ENCODE measurements around the gene PRKCA. TPM values are rescaled to one million over a fixed set of nuclear protein-coding genes. Genes with fewer than 3 reads are reported as not detected.

PRKCA gene
- total and polyA plus RNA-seq, 2 donors (not counting 3 experiments of a cell fraction or from before 2014, with no cell fraction given): 7.5 to 34.2 TPM

GRCh38 chr17:66755944-66756290, 453.5 kb downstream of the PRKCA start:
- H3K4me2 ChIP-seq (ENCODE audit: insufficient read depth, low read length): no peak overlapping the region
- no peak overlapping the region for H3K27ac ChIP-seq (ENCODE audit: insufficient read depth, low read depth, low read length)
- no peak overlapping the region for H3K4me3 ChIP-seq (replicated peaks in 1 of 3; ENCODE audit: insufficient read depth in 1 of 3, low read depth in 1 of 3, low read length in 3 of 3)
- no peak overlapping the region for H2AFZ ChIP-seq (ENCODE audit: low read depth, low read length)
- H3K4me1 ChIP-seq (ENCODE audit: control insufficient read depth, extremely low read depth, insufficient read depth, low read length): no peaks in the 10 kb centered on the region
- FAIRE-seq (no peak), DNase-seq (ENCODE audit: low read depth, low spot score) (no peak)
- H3K36me3 ChIP-seq (ENCODE audit: control insufficient read depth in 2 of 2, extremely low read depth in 1 of 2, insufficient read depth in 2 of 2, low read length in 2 of 2): no peaks in the 10 kb centered on the region
- TF ChIP-seq, protein P1, sequence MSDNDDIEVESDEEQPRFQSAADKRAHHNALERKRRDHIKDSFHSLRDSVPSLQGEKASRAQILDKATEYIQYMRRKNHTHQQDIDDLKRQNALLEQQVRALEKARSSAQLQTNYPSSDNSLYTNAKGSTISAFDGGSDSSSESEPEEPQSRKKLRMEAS (IDR thresholded peaks at IDR 0.05; ENCODE audit: insufficient read depth, insufficient read length): no peak
- TF ChIP-seq, protein P2, sequence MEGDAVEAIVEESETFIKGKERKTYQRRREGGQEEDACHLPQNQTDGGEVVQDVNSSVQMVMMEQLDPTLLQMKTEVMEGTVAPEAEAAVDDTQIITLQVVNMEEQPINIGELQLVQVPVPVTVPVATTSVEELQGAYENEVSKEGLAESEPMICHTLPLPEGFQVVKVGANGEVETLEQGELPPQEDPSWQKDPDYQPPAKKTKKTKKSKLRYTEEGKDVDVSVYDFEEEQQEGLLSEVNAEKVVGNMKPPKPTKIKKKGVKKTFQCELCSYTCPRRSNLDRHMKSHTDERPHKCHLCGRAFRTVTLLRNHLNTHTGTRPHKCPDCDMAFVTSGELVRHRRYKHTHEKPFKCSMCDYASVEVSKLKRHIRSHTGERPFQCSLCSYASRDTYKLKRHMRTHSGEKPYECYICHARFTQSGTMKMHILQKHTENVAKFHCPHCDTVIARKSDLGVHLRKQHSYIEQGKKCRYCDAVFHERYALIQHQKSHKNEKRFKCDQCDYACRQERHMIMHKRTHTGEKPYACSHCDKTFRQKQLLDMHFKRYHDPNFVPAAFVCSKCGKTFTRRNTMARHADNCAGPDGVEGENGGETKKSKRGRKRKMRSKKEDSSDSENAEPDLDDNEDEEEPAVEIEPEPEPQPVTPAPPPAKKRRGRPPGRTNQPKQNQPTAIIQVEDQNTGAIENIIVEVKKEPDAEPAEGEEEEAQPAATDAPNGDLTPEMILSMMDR (IDR thresholded peaks at IDR 0.05; ENCODE audit: extremely low read depth in 1 of 2, insufficient read depth in 1 of 2, low read depth in 1 of 2, low read length in 2 of 2): no peak
- no peak for TF ChIP-seq GATA2 (IDR thresholded peaks at IDR 0.05; ENCODE audit: insufficient read depth, insufficient read length, low read depth, low read length)
- no peak for TF ChIP-seq POLR2AphosphoS5 (IDR thresholded peaks at IDR 0.05; ENCODE audit: insufficient read depth, low read depth, low read length)
- no peak for TF ChIP-seq MYC (IDR thresholded peaks at IDR 0.05; ENCODE audit: low read depth, low read length)
- TF ChIP-seq POLR2A (IDR thresholded peaks at IDR 0.05; ENCODE audit: low read depth, low read length): no peak
- no peak for TF ChIP-seq FOS (IDR thresholded peaks at IDR 0.05; ENCODE audit: borderline replicate concordance, insufficient read depth, low read length)
- no peaks in the 10 kb centered on the region for H3K9me3 ChIP-seq (replicated peaks; ENCODE audit: control insufficient read depth, insufficient read depth, low read length)
- dilution Hi-C loops (cut with MboI; ENCODE audit: extremely low pct_ligation_motif_present, low sequenced_read_pairs) (no loop called here), intact Hi-C loops (cut with micrococcal nuclease) (no loop called here)
- POLR2A ChIA-PET: no interaction called here
- no peaks in the 10 kb centered on the region for H4K20me1 ChIP-seq (replicated peaks; ENCODE audit: control insufficient read depth, extremely low read depth, insufficient read depth, low read length)
- no peaks in the 10 kb centered on the region for H3K9me1 ChIP-seq (replicated peaks; ENCODE audit: control insufficient read depth, extremely low read depth, insufficient read depth, low read length)
- H3K27me3 ChIP-seq (ENCODE audit: control insufficient read depth in 2 of 2, insufficient read depth in 2 of 2, low read length in 2 of 2): no peaks in the 10 kb centered on the region
- BruUV-seq (replicated peaks): no TSS peak
- no peak overlapping the region for H3K9ac ChIP-seq (replicated peaks; ENCODE audit: extremely low read depth, insufficient read depth, low read length)
- CTCF ChIA-PET: no interaction called here
- no peaks in the 10 kb centered on the region for H3K79me2 ChIP-seq (ENCODE audit: control insufficient read depth, insufficient read depth, low read length)

GRCh38 chr17:66760324-66760723, 457.9 kb downstream of the PRKCA start:
- no peaks in the 10 kb centered on the region for H3K36me3 ChIP-seq (ENCODE audit: control insufficient read depth in 2 of 2, extremely low read depth in 1 of 2, insufficient read depth in 2 of 2, low read length in 2 of 2)
- dilution Hi-C loops (cut with MboI; ENCODE audit: extremely low pct_ligation_motif_present, low sequenced_read_pairs): no loop called here
- no peaks in the 10 kb centered on the region for H3K4me1 ChIP-seq (ENCODE audit: control insufficient read depth, extremely low read depth, insufficient read depth, low read length)
- no peak overlapping the region for H3K9ac ChIP-seq (replicated peaks; ENCODE audit: extremely low read depth, insufficient read depth, low read length)
- H3K79me2 ChIP-seq (ENCODE audit: control insufficient read depth, insufficient read depth, low read length): no peaks in the 10 kb centered on the region
- FAIRE-seq (no peak), DNase-seq (ENCODE audit: low read depth, low spot score) (no peak)
- intact Hi-C loops (cut with micrococcal nuclease): no loop called here
- H4K20me1 ChIP-seq (replicated peaks; ENCODE audit: control insufficient read depth, extremely low read depth, insufficient read depth, low read length): no peaks in the 10 kb centered on the region
- TF ChIP-seq EZH2 (IDR thresholded peaks at IDR 0.05; ENCODE audit: borderline replicate concordance, low read depth, low read length, severe bottlenecking) (no peak), FOS (IDR thresholded peaks at IDR 0.05; ENCODE audit: borderline replicate concordance, insufficient read depth, low read length) (no peak), POLR2A (IDR thresholded peaks at IDR 0.05; ENCODE audit: low read depth, low read length) (no peak), JUN (IDR thresholded peaks at IDR 0.05; ENCODE audit: borderline replicate concordance, insufficient read depth, insufficient read length, low read depth) (no peak), GATA2 (IDR thresholded peaks at IDR 0.05; ENCODE audit: insufficient read depth, insufficient read length, low read depth, low read length) (no peak), POLR2AphosphoS5 (IDR thresholded peaks at IDR 0.05; ENCODE audit: insufficient read depth, low read depth, low read length) (no peak), MYC (IDR thresholded peaks at IDR 0.05; ENCODE audit: low read depth, low read length) (no peak)
- TF ChIP-seq, protein P2 (IDR thresholded peaks at IDR 0.05; ENCODE audit: extremely low read depth in 1 of 2, insufficient read depth in 1 of 2, low read depth in 1 of 2, low read length in 2 of 2): no peak
- TF ChIP-seq, protein P1 (IDR thresholded peaks at IDR 0.05; ENCODE audit: insufficient read depth, insufficient read length): no peak
- no TSS peak for BruUV-seq (replicated peaks)
- H3K4me3 ChIP-seq (replicated peaks in 1 of 3; ENCODE audit: insufficient read depth in 1 of 3, low read depth in 1 of 3, low read length in 3 of 3): no peak overlapping the region
- H3K27ac ChIP-seq (ENCODE audit: insufficient read depth, low read depth, low read length): no peak overlapping the region
- no peak overlapping the region for H2AFZ ChIP-seq (ENCODE audit: low read depth, low read length)
- POLR2A ChIA-PET: no interaction called here
- no peak overlapping the region for H3K4me2 ChIP-seq (ENCODE audit: insufficient read depth, low read length)
- H3K9me1 ChIP-seq (replicated peaks; ENCODE audit: control insufficient read depth, extremely low read depth, insufficient read depth, low read length): no peaks in the 10 kb centered on the region
- H3K9me3 ChIP-seq (replicated peaks; ENCODE audit: control insufficient read depth, insufficient read depth, low read length): no peaks in the 10 kb centered on the region
- CTCF ChIA-PET: no interaction called here
- H3K27me3 ChIP-seq (ENCODE audit: control insufficient read depth in 2 of 2, insufficient read depth in 2 of 2, low read length in 2 of 2): no peaks in the 10 kb centered on the region

Measured in endothelial cell of umbilical vein (primary cell).